Measurements from ENCODE around the gene MYH6.
A peak's percentile ranks its signal among the peaks of the same experiment; 100 is the strongest.

MYH6 gene

GRCh38 chr14:23375527-23376251 lies 32.4 kb downstream of the MYH6 start:
- no peak for DNase-seq

GRCh38 chr14:23373041-23373440 lies 35.0 kb downstream of the MYH6 start:
- no peak for DNase-seq

DNA sequence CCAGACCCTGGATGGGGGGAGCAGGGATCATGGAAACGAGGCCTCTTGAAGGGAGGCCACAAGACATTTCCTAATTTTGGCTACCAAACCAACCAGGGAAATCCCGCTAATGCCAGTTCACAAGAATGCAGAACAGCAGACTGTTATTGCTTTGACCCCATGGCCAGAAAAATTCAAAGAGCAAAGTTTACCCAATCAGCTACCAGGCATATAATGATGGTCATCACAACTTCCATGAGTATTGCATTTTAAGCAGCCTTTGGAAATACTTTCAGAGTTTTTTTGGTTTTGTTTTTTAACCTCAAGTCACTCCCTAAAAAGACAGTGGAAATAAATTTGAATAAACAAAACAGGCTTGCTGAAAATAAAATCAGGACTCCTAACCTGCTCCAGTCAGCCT lies 35.6 kb downstream of the MYH6 start, which contains the start of gene IL25:
IL25 (plus strand) TSS at position 301 of the 400 bp plus-strand sequence.
- DNase-seq: no peak

DNA sequence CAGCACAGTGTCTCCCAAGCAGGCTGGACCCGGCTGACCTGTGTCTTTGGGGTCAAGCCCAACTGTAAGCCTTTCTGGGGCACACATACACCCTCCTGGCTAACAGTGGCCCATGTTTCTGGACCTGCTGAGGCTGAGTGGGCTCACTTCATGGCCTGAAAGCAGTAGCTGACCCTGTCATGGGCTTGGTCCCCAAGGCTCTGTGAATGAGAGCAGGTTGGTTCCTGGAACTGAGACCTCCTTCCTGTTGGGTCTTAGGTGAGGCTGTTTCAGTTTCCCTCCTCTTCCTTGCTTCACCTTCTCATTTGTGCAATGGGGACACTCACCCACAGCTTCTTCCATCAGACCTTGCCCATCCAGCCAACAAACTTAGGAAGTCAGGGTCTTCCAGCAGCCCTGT lies 36.2 kb downstream of the MYH6 start:
- no peak for DNase-seq

DNA sequence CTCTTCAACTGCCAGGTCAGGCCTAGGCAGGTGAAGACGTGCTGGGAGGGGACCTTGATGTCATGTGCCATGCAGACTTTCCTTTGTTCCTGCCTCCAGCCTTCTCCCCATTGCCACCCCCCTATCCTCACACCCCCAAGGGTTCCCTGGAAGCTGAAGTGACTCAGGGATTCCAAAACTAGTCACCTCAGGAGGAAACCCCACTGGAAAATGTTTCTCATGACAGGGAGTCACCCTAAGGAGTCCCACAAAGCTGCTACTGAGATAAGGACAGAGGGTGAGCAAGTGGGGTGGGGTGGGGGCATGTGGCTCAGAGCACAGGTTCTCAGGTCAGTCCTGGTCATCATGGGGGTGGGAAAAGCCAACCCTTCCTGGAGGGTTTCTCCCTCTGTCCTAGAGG lies 37.9 kb downstream of the MYH6 start:
- DNase-seq: no peak

DNA sequence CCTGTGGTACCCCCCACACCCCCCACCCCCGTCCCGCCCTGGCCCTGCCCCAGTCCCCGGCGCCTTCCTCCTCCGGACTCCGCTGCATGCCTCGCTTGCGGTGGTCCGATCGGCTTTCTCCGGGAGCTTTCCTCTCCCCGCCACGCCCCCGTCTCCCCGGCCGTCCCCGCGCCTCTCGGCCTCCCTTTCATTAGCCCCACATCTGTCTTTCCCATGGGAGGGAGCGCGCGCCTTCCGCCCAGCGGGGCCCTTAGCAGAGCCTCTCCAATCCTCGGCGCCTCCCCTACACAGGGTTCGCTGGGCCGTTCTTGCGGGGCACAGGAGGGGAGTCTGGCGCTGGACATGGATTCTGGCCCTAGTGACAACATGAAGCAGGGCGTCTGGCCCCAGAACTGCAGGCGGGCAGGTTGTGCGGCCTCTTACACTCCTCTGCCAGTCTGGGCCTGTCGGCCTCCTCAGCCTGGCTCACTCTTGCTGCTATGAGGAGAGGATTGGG lies 41.6 kb downstream of the MYH6 start:
- DNase-seq: no peak

GRCh38 chr14:23365732-23366425 lies 42.2 kb downstream of the MYH6 start:
- DNase-seq: peak in 1 of 3 experiments; percentile 42

DNA sequence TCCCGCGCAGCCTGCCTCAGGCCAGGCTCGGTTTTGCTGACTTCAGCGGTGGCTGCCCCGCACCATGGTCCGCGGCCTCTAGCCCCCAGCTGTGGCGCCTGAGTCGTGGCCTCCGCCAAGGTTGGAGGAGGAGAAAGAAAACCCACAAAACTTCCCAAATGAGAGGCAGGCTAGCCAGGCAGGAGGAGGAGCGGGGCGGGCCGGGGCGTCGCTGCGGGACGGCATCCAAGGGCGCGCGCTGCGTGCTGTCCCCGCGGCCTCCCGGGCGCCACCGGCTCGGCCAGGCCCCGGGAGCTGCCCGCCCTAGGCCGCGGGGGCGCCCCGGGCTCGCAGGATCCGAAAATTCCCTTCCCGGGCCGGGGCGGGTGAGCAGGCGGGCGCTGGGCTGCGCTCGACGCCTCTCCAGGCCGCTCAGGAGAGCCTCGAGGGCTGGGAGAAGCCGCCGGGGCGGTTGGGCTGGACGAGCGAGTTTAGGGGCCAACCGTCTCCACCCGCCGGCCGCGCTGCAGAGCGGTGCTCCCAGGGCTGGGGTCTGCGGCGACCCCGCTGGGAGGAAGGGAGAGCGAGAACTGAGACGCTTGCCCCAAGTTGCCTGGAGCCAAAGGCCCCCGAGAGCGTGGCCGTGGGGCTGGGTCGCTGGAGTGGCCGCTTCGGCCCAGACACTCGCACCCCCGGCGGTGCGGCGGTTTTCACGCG lies 42.9 kb downstream of the MYH6 start, which contains the start of gene EFS:
EFS (minus strand) TSS at position 137 of the 696 bp plus-strand sequence. CDS start 147 bp downstream, outside the sequence.
- DNase-seq: peak in 2 of 3 experiments; percentile 42 to 57

- DNase-seq: no peak
Observed at GRCh38 chr14:23364164-23365035, 43.7 kb downstream of the MYH6 start.

GRCh38 chr14:23362200-23362599 lies 45.9 kb downstream of the MYH6 start:
- DNase-seq: peak in 1 of 3 experiments; percentile 20

GRCh38 chr14:23361763-23362162 lies 46.3 kb downstream of the MYH6 start:
- DNase-seq: no peak

DNA sequence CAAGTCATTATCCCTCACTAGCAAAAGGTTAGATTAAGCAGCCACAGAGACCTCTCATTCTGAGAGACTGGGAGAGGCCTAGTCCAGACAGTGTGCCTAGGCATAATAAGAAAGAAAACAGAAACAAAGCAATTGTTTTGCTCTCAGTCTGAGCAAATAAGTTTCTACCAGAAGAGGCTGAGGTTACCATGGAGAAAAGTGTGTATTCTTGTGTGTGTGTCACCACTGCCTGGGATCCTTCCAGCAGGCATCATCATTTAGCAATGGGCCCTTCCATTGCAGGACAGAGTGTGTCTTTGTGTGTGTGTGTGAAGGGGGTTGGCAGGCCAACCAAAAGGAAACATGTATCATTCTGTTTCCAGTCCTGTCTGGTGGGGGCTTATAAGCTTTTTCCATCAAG lies 46.8 kb downstream of the MYH6 start:
- no peak for DNase-seq

- no peak for DNase-seq
Observed at GRCh38 chr14:23360496-23360895, 47.6 kb downstream of the MYH6 start.

GRCh38 chr14:23359722-23360447 lies 48.2 kb downstream of the MYH6 start:
- DNase-seq: no peak

GRCh38 chr14:23359167-23359626 lies 48.9 kb downstream of the MYH6 start:
- DNase-seq: no peak

DNA sequence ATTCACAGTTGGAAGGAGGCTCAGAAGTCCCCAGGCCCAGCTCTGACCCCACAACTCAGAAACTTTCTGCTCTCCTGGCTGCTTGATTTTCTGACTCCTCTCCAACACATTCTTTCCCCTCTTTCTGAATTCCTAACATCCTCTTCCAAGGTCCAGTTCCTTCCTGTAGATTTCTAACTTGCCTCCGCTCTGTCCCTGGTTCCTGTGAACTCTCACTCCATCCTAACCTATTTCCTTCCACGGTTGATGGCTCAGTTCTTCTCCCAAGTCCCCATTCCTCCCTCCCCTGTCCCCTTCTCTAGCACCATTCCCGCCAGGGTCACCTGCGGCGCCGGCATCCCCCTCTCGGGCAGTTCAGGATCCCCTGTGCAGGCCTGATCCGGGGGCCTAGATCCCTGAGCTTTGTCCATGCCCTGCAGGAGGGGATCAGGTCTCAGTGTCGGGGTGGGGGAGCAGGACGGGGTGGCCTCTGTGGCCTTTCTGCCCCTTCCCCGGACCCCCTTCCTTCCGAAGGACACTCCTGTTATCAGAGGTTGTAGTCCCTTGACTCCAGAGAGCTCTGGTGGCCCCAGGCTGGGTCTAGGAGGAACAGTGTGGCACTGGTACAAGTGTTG lies 49.4 kb downstream of the MYH6 start:
- DNase-seq: no peak

- no peak for DNase-seq
Observed at GRCh38 chr14:23358042-23358441, 50.0 kb downstream of the MYH6 start.

DNA sequence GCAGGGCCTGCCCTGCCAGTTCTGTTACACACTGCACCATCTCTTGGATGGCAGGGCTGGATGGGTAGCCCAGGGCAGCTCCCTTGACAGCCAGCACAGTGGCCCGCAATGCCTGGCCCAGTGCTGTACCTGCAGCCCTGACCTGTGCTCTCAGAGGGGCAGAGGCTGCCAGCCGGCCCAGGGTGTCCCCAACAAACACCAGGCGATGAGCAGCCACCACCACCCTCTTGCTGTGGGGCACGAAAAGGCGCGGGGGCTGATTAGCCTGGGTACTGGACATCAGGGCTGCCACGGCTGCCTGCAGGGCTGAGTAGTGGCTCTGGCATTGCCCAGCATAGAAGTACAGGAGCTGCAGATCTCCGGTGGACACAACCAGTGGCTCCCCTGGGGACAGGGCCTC lies 50.8 kb downstream of the MYH6 start:
- DNase-seq: no peak

GRCh38 chr14:23356662-23357061 lies 51.4 kb downstream of the MYH6 start:
- DNase-seq: no peak

DNA sequence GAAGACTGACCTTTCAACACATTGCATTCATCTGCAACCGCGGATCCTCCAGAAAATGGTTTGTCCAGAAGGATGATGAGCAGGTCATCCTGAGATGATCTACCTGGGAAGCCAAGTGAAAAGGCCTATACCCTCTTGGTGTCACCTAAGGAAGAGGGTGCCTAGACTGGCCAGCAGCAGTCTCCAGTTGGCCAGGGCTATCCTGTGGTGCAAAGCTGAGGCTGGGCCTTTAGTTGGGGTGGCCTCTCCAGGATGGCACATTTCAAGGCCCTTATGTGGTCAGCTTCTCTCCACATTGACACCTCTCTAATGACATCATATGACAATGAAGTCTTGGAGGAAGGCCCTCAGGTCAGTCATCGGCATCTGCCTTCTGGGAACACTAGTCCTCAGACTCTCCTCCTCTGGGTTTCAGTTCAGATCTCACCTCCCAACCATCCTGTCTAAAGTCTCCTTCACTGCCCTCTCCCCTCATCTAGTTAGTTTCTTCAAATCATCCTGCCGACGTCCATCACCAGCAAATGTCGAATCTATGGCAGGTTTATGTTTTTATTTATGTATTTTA lies 52.1 kb downstream of the MYH6 start:
- DNase-seq: no peak

DNA sequence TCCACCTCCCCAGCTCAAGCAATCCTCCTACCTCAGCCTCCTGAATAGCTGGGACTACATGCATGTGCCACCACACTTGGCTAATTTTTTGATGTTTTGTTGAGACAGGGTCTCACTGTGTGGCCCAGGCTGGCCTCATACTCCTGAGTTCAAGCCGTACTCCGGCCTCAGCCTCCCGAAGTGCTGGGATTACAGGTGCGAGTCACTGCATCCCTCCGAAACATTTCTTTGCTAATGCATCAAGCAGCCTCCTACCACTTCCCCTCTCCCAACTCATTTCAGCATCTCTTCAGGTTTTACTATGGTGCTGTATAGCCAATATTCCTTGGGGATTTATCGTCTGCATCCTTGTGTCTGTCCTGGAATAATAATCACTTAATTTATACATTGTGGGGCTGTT lies 53.1 kb downstream of the MYH6 start:
- DNase-seq: no peak

All from NCI-H1417 (cell line).